Heart left ventricle (tissue), 13 donors: ENCODE data around the gene PTCHD1.

Source experiments
- CTCF ChIP-seq, 12 donors: fragments of 200-600 bp; sonication (generic) in 4 of 12; IDR thresholded peaks; one replicate each; pipeline versions ENCODE4 v1.5.0 to v1.8.0; 2018 to 2022; ENCODE audit warnings: antibody characterized with exemption in 12 of 12, mild to moderate bottlenecking in 5 of 12
- POLR2A ChIP-seq, 2 donors: fragments of 450-650 bp; IDR thresholded peaks; one replicate each; pipeline ENCODE4 v1.6.1; 2017; ENCODE audit warnings: antibody characterized with exemption in 2 of 2, mild to moderate bottlenecking in 2 of 2, moderate library complexity in 2 of 2
- donor health status: ischemic (EF 13 %, LVEDD 7.1; RV severe dilation, severe dysfunction).
- donor health status: DM: no; HTN: yes; CAD: no.
- donor health status: DM: no; HTN: no; CAD: no.
- donor health status: ischemic (EF 25% LVEDD 6.9; RV normal size, moderate dysfunction).
- donor health status: ischemic (EF 25% LVEDD 5.7; RV mildly dilated, moderate dysfunction).
- donor health status: ischemic (EF 35%, LVEDD 5.7; RV mildly dilated, moderate dysfunction).
- donor health status: nonischemic (EF 11% LVEDD 7.7; RV severe dilation, severe dysfunction).
- donor health status: DM: yes; HTN: yes; CAD: no.
- donor health status: PGD.
- donor health status: ischemic (EF 29% LVEDD 5.4; RV normal size, mild dysfunction).
- donor health status: nonischemic (EF 23%, LVEDD 6.1; RV moderate dilation, normal function).

GRCh38 chrX:23292988-23293651 lies 41.5 kb upstream of the PTCHD1 start:
- TF ChIP-seq CTCF (IDR thresholded peaks at IDR 0.05) (no peak), POLR2A (IDR thresholded peaks at IDR 0.05) (no peak)
